ENCODE data around the gene DNASE2.

DNA sequence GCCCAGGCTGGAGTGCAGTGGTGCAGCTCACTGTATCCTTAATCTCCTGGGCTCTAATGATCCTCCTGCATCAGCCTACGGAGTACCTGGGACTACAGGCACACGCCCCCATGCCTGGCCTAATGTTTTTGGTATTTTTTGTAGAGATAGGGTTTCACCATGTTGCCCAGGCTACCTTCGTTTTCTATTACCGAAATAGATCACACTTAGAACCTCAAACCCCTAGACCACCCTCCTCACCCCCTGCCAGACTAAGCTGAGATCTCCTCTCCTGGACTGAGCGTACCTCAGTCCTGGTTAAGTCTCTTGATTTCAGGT, 5.4 kb upstream of the DNASE2 start:
- TF ChIP-seq, protein P1, sequence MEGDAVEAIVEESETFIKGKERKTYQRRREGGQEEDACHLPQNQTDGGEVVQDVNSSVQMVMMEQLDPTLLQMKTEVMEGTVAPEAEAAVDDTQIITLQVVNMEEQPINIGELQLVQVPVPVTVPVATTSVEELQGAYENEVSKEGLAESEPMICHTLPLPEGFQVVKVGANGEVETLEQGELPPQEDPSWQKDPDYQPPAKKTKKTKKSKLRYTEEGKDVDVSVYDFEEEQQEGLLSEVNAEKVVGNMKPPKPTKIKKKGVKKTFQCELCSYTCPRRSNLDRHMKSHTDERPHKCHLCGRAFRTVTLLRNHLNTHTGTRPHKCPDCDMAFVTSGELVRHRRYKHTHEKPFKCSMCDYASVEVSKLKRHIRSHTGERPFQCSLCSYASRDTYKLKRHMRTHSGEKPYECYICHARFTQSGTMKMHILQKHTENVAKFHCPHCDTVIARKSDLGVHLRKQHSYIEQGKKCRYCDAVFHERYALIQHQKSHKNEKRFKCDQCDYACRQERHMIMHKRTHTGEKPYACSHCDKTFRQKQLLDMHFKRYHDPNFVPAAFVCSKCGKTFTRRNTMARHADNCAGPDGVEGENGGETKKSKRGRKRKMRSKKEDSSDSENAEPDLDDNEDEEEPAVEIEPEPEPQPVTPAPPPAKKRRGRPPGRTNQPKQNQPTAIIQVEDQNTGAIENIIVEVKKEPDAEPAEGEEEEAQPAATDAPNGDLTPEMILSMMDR (IDR thresholded peaks at IDR 0.05; ENCODE audit: insufficient read depth, low read length, poor library complexity, severe bottlenecking) = no peak
- TF ChIP-seq EZH2phosphoT487 (conservative IDR thresholded peaks at IDR 0.05; ENCODE audit: low read length) = no peak
